HG03095 (cell line): ENCODE data around the gene DPYD.

Experiments used
- ATAC-seq: cut with Tn5 transposase; IDR thresholded peaks from one replicate; pipeline ENCODE4 v1.9.1; 2021; ENCODE audit warnings: moderate library complexity; ENCODE audit not compliant: unreplicated experiment

Gene DPYD

GRCh38 chr1:97332716-97333115 lies 588.1 kb downstream of the DPYD start:
- ATAC-seq = no peak

- no peak for ATAC-seq
Measured at GRCh38 chr1:97331165-97331564, 589.7 kb downstream of the DPYD start.

GRCh38 chr1:97314685-97315084 lies 606.1 kb downstream of the DPYD start:
- ATAC-seq = no peak

GRCh38 chr1:97308131-97308530 lies 612.7 kb downstream of the DPYD start:
- no peak for ATAC-seq

GRCh38 chr1:97307568-97307967 lies 613.3 kb downstream of the DPYD start:
- no peak for ATAC-seq

- no peak for ATAC-seq
Measured at GRCh38 chr1:97307151-97307550, 613.7 kb downstream of the DPYD start.

- no peak for ATAC-seq
Measured at GRCh38 chr1:97306504-97306903, 614.3 kb downstream of the DPYD start.

- no peak for ATAC-seq
Measured at GRCh38 chr1:97304366-97304765, 616.5 kb downstream of the DPYD start.

GRCh38 chr1:97298966-97299365 lies 621.9 kb downstream of the DPYD start:
- ATAC-seq = no peak

GRCh38 chr1:97297611-97298010 lies 623.2 kb downstream of the DPYD start:
- ATAC-seq = no peak

- ATAC-seq = no peak
Measured at GRCh38 chr1:97281962-97282361, 638.9 kb downstream of the DPYD start.

GRCh38 chr1:97277891-97278654 lies 642.8 kb downstream of the DPYD start:
- ATAC-seq = no peak

- ATAC-seq = no peak
Measured at GRCh38 chr1:97271916-97272788, 648.7 kb downstream of the DPYD start.

- no peak for ATAC-seq
Measured at GRCh38 chr1:97270508-97271307, 650.1 kb downstream of the DPYD start.

- no peak for ATAC-seq
Measured at GRCh38 chr1:97265630-97266029, 655.2 kb downstream of the DPYD start.

GRCh38 chr1:97262842-97263241 lies 658.0 kb downstream of the DPYD start:
- ATAC-seq = no peak

GRCh38 chr1:97258597-97258996 lies 662.2 kb downstream of the DPYD start:
- no peak for ATAC-seq

GRCh38 chr1:97254731-97255463 lies 665.9 kb downstream of the DPYD start:
- ATAC-seq = no peak

GRCh38 chr1:97252925-97253324 lies 667.9 kb downstream of the DPYD start:
- no peak for ATAC-seq

GRCh38 chr1:97252076-97252475 lies 668.8 kb downstream of the DPYD start:
- ATAC-seq = no peak

- ATAC-seq = no peak
Measured at GRCh38 chr1:97247196-97247595, 673.6 kb downstream of the DPYD start.
